ENCODE results near the gene ZZZ3.
"Not testable (repeated sequence)": the region's sequence is repeated elsewhere in the genome, so short reads cannot be mapped to it uniquely, and the experiment has no call there.

Gene ZZZ3

DNA sequence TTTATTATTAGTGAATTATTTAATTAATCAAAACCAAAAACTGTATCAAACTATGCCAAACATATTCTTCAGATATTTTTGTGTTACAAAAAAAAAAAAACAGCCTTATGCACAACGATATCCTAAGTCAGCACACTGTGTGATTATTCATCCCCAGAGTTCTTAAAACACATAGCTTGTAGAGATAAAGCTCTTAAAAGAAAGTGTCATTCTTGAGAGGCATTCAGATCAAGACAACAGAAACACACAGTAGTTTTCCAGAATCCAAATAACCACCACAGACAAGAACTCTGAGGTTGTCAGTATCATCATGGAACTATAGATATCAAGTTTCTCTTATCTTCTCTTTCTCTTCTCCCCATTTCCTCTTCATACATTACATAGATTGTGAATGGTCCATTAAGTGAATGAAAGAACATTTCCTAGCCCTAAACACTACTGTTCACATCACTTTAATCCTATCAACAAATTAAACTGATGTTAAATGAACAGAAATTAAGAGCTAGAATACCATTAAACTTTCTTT, 13.5 kb downstream of the ZZZ3 start:
- no peak for DNase-seq

DNA sequence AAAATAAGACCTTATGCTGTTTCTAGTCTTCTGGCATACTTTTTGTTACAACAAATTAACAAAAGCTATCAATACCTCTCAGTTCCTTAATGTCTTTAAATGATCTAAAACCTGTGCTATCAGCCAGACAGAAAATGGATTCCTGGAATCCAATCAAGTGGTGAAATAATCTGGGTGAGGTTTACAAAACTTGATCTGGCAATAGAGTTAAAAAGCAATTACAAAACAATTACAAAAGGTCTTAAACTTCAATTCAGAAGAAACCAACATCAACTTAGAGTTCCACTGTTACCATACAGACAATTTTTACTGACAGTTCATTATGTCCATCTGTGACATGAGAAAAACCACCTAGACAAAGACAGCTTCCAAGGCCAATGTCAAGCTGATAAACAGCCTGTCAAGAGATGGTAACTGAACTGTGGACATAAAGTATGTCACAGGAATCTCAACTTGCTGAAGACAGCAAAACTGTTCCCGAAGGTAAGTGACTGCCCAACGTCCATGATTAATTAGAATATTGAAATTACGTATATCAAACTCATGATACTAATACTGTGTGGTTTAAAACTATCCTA, 17.4 kb downstream of the ZZZ3 start:
- no peak for DNase-seq

DNA sequence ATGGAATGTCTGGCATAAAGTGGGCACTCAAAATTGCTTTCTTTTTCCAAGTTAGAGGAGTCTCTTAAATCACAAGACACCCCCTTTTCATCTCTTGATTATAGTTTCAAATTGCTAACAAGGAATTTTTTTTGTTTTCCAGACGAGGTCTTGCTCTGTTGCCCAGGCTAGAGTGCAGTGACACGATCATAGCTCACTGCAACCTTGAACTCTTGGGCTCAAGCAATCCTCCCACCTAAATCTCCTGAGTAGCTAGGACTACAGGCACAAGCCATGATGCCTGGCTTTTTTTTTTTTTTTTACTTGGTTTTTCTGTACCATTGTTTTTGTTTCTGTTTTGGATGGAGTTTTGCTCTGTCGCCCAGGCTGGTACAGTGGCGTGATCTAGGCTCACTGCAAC, 20.8 kb downstream of the ZZZ3 start:
- DNase-seq: no peak

DNA sequence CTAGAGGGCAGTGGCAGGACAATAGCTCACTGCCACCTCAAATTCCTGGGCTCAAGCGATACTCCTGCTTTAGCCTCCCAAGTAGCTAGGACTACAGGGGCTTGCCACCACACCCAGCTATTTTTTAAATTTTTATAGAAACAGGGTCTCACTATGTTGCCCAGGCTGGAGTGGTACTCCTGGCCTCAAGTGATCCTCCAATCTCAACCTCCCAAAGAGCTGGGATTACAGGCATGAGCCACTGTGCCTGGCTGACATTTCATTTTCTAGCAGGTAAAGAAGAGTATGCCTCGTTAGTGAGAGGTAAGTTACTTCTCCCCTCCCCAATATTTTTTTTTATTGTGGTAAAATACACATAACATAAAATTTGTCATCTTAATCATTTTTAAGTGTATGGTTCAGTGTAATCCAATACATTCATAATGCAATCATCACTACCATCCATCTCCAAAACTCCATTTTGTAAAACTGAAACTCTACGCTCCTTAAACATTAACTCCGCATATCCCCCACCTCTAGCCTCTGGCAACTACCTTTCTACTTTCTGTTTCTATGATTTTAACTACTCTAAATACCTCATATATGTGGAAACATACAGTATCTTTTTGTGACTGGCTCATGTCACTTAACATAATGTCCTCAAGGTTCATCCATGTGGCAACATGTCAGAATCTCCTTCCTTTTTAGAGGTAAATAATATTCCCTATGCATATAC, 22.4 kb downstream of the ZZZ3 start:
- no peak for DNase-seq

DNA sequence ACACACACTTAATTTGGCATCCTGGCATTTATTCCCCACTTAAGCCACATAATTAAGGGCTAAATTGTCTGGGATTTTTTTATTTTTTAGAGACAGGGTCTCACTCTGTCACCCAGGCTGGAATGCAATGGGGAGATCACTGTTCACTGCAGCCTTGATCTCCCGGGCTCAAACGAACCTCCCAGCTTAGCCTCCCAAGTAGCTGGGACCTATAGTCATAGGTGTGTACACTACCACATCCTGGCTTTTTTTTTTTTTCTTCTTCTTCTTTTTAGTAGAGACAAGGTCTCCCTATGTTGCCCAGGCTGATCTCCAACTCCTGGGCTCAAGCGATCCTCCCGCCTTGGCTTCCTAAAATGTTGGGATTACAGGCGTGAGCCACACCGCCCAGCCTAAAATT, 24.2 kb downstream of the ZZZ3 start:
- no peak for DNase-seq

DNA sequence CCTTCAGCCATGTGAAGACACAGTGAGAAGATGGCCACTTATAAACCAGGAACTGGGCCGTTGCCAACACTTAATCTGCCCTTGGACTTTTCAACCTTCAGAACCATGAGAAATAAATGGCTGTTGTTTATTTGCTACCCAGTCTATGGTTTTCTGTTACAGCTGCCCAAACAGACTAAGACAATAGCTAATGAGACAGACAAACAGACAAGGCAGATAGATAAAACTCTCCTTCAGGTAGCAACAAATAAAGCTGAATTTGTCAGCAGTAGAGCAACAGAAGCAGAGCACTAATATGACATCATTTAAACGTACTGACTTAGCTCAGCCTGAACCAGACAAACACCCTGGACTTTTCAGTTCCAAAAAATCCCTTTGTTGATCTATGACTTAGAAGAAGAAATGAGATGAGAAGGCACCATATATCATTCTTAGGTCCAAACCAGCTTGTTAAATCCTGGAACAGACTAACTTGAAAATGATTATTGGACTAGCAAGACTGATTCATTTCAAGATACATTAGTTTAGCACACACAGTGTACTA, 27.0 kb downstream of the ZZZ3 start:
- DNase-seq: no peak

DNA sequence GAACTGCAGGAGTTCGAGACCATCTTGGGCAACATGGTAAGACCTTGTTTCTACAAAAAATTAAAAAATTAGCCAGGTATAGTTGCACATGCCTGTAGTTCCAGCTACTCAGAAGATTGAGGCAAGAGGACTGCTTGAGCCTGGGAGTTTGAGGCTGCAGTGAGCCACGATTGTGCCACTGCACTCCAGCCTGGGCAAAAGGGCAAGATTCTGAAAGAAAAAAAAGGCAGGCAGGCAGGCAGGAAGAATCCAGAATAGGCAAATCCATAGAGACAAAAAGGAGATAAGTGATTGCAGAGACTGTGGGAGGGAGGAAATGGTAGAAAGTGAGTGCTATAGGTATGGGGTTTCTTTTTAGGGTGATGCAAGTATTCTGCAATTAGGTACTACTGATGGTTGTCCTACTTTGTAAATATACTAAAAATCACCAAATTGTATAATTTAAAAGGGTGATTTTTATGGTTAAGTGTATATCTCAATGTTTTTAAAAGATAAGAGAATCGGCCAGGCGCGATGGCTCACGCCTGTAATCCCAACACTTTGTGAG, 29.4 kb downstream of the ZZZ3 start:
- DNase-seq: no peak

DNA sequence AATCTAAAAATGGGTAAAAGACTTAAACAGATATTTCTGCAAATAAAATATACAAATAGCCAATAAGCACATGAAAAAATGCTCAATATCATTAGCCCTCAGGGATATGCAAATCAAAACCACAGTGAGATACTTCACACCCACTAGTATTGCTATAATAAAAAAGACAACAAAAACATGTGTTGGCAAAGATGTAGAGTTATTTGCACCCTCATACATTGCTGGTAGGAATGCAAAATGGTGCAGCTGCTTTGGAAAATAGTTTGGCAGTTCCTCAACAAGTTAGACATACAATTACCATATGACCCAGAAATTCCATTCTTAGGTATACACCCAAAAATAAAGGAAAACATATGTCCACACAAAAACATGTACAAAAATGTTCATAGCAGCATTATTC, 30.2 kb downstream of the ZZZ3 start:
- no peak for DNase-seq

DNA sequence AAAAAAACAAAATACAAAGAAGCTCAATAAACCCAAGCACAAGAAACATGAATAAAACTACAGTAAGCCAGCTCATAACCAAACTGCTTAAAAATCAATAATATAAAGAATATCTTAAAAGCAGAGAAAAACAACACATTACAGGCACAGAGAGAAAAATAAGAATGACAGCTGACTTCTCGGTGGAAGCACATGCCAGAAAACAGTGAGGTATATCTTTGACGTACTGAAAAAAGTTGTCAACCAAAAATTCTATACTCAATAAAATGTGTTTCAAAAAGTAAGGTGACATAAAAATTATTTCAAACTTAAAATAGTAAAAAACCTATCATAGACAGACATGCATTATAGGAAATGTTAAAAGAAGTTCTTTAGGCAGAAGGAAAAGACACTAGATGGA, 33.3 kb downstream of the ZZZ3 start:
- no peak for DNase-seq

DNA sequence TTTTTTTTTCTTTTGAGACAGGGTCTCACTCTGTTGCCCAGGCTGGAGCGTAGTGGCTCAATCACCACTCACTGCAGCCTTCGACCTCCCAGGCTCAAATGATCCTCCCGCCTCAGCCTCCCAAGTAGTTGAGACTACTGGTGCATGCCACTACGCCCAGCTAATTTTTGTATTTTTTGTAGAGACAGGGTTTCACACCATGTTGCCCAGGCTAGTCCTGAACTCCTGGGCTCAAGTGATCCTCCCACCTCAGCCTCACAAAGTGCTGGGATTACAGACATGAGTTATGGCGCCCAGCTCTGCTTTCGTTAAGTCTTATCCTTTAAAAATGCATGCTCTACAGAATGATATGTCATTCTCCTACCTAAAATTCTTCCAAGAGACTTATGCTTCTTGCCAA, 36.2 kb downstream of the ZZZ3 start:
- DNase-seq: not testable (repeated sequence)

DNA sequence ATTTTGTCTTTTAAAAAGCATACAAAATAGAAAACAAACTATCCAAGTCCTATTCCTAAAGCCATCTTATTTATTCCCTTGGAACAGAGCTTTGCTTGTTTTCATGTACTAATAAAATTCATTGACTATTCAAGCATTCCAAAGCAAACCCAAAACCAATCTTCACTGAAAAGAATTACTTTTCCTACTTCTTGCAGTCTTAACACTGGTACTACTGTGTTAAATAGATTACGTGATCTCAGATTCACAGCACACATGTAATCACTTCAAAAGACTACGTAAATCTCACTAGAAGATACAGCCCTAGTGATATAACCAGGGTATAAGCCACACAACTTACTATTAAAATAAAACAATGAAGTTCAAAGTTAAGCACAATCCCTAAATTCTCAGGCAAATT, 39.0 kb downstream of the ZZZ3 start:
- DNase-seq: no peak

DNA sequence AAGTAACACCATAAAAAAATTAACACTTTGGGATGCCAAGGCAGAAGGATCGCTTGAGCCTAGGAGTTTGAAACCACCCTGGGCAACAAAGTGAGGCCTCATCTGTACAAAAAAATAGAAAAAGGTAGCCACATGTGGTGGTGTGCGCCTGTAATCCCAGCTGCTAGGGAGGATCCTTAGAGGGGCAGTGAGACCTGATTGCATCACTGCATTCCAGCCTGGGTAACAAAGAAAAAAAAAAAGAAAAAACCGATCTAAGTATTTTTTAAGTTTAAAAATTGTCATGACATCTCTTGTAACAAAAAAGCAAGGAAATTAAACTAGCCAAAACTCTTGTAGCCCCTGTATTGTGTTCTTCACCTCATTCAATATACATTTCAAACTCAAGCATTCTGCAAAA, 39.5 kb downstream of the ZZZ3 start:
- no peak for DNase-seq

DNA sequence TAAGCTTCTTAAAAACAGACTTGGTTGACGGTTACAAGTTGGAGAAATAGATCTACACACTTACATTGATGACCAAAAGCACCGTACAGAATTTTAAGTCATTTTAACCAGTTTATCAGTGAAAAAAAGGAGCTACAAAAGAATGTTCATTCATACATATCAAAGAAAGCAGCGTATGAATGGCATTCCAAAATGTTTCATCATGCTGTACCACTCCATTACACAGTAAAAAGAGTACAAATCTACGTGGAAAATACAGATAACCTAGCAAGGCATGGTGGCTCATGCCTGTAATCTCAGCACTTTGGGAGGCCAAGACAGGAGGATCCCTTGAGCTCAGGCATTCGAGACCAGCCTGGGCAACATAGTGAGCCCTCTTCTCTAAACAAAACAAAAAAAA, 40.3 kb downstream of the ZZZ3 start:
- no peak for DNase-seq

DNA sequence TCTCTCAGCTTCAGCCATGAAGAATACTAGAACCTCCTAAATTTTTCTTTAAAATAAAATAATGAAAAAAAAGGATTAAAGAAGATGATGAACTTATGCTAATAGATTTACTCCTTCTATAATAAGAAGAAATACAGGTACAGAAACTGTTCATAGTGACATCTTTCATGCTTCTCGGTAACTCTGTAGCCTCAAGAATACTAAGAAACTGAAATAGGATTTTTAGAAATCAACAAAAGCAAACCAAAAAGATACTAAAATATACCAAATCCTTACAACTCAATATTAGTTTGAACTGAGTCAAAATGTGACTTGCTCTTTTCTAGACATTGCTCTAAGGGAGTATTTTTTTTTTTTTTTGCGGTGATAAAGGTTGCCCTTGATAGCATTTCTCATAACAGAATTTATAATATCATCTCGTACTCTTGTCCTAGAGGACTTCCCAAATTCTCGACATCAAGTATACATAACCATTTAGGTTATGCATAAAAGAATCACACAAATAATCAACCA, 42.8 kb downstream of the ZZZ3 start:
- no peak for DNase-seq

DNA sequence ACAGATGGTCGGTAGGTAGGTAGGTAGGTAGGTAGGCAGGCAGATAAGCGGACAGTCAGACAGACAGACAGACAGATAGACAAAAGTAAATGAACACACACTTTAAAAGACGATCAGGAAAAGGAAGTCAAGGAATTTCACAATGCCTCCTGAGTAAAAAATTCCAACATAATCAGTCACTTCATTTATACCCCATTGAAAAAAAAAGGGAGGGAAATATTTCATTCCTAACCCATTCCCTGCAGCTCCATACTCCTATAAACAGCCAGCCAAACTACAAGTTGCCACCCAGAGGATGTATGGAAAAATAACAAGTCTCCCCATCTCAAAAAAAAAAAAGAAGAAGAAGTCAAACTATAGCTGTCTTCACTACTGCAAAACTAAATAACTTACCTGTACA, 43.4 kb downstream of the ZZZ3 start:
- no peak for DNase-seq

DNA sequence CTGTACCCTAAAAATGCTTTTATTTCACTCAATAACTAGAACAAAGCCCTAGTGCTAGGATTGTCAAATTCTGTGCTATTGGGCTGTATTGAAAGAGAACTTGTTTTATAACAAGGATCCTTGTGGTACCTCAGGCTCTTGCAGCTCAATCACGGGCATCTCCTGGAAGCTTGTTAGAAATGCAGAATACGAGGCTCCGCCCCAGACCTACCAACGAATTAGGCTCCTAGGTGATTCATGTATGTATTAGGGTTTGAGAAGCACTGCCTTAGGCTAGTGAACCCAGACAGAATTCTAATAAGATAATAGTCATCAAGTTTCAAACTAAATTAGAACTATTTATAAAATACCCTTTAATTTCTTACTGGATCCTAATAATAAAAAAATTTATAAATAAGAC, 45.6 kb downstream of the ZZZ3 start:
- DNase-seq: no peak
